Mesothelial cell of epicardium (in vitro differentiated cells): ENCODE measurements around the gene TRIB2. TPM values are rescaled to one million over a fixed set of nuclear protein-coding genes. Genes with fewer than 3 reads are reported as not detected.

ENCODE experiments used
- DNase-seq, 2 experiments: peaks; one replicate each; pipeline ENCODE4 v3.0.0; 2021; ENCODE audit warnings: low spot score in 2 of 2; ENCODE audit not compliant: unreplicated experiment in 2 of 2
- H3K27ac Mint-ChIP-seq: 2 replicates; pipeline ENCODE4 v1.8.0; 2021; ENCODE audit warnings: mixed read lengths
- H3K27me3 Mint-ChIP-seq: 2 replicates; pipeline ENCODE4 v1.8.0; 2021; ENCODE audit warnings: low read depth, mixed read lengths
- H3K36me3 Mint-ChIP-seq: 2 replicates; pipeline ENCODE4 v1.8.0; 2021; ENCODE audit warnings: mixed read lengths
- H3K4me1 Mint-ChIP-seq: 2 replicates; pipeline ENCODE4 v1.8.0; 2021; ENCODE audit warnings: mixed read lengths
- H3K4me3 Mint-ChIP-seq: 2 replicates; pipeline ENCODE4 v1.8.0; 2021; ENCODE audit warnings: mild to moderate bottlenecking, moderate library complexity, mixed read lengths
- H3K9me3 Mint-ChIP-seq: 2 replicates; pipeline ENCODE4 v1.8.0; 2021; ENCODE audit warnings: mixed read lengths
- total RNA-seq: library from RNA; stranded (reverse); gene quantifications from 3 replicates; pipeline ENCODE4 v1.2.1, GENCODE V29; 2021
- TF ChIP-seq, protein P1 (sequence below): fragments of 200-600 bp; sonication (generic); IDR thresholded peaks from one replicate; pipeline ENCODE4 v1.5.0; 2021; ENCODE audit warnings: antibody characterized with exemption; ENCODE audit not compliant: unreplicated experiment

TRIB2 gene
- total RNA-seq, 1 donor from 2014 or later, result 25.4 TPM

DNA sequence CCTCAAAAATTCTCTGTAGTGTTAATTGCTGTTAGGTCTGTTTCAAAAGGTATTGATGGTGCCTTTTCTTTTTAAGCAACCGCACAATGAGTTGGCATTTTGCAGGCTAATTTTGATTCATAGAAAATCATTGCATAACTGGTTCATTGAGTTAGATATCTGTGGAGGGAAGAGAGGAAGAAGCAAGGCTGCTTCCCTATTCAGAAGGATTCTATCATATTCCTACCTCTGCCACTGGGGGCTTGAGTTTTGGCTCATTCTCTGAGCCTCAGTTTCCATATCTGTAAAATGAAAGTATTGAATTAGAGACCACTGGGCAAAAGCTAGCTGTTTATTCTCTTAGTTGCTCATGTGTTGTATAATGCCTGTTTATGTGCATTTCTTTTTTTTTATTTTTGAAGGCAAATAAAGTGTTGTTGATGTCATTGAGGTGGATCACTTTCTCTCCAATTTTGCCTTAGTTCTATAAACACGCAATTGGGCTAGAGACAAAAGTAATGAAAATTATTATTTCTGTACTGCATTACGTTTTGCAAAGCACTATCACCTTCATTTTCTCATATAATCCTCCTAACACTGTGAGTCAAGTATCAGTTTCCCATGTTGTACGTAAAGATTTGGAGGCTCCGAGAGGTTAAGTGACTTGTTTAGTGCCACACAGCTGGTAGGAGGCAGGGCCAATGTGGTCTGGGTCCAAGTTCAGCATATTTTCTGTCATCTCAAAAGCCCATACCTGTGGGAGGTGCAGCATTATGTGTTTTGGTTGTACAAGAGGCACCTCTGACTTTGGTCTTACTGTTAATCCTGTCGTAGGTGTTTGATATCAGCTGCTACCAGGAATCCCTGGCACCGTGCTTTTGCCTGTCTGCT is 5.9 kb downstream of the TRIB2 start:
- H3K4me3 Mint-ChIP-seq, result no peak overlapping the region
- peak overlapping the region; percentile 41 for H3K27ac Mint-ChIP-seq
- no peaks in the 10 kb centered on the region for H3K9me3 Mint-ChIP-seq
- peaks cover 2% of the 10 kb centered on the region for H3K27me3 Mint-ChIP-seq
- TF ChIP-seq, protein P1, sequence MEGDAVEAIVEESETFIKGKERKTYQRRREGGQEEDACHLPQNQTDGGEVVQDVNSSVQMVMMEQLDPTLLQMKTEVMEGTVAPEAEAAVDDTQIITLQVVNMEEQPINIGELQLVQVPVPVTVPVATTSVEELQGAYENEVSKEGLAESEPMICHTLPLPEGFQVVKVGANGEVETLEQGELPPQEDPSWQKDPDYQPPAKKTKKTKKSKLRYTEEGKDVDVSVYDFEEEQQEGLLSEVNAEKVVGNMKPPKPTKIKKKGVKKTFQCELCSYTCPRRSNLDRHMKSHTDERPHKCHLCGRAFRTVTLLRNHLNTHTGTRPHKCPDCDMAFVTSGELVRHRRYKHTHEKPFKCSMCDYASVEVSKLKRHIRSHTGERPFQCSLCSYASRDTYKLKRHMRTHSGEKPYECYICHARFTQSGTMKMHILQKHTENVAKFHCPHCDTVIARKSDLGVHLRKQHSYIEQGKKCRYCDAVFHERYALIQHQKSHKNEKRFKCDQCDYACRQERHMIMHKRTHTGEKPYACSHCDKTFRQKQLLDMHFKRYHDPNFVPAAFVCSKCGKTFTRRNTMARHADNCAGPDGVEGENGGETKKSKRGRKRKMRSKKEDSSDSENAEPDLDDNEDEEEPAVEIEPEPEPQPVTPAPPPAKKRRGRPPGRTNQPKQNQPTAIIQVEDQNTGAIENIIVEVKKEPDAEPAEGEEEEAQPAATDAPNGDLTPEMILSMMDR, result no peak
- H3K4me1 Mint-ChIP-seq, result peaks cover 43% of the 10 kb centered on the region
- DNase-seq, result no peak
- peaks cover 28% of the 10 kb centered on the region for H3K36me3 Mint-ChIP-seq

DNA sequence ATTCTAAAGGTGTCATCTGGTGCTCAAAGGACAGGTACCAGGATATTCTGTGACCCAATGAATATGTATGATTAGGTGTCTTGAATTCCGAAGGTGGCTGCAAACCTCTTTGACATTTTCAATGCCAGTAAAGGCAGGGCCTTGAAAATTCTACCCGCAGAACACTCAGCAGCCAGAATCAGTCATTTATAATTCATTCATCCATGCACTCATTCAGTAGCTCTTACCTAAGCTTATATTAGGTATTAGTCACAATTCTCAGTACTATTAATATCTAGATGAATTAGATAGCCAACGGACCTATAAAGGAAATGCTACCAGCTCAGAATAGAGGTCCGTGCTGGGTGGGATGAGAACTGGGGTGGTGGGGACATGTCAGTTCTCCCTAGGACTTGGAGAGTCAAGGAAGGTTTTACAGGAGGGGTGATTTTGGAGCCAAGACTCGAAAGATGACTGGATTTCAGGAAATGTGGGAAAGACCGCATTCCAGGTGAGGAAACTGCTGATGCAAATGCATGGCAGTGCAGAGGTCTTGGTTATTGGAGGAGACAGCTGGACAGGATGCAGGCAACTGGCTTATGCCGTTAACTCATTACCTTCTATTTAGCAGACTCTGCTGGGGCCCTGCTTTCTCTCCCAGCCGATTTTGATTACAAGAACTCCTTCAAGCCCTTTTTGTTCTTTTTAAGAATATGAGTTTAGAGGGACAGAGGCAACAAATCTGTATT is 7.2 kb downstream of the TRIB2 start:
- Mint-ChIP-seq H3K36me3 (peaks cover 32% of the 10 kb centered on the region), H3K4me1 (peaks cover 37% of the 10 kb centered on the region), H3K9me3 (no peaks in the 10 kb centered on the region), H3K27me3 (no peaks in the 10 kb centered on the region), H3K27ac (no peak overlapping the region), H3K4me3 (no peak overlapping the region)
- no peak for DNase-seq
- TF ChIP-seq, protein P1, result no peak

DNA sequence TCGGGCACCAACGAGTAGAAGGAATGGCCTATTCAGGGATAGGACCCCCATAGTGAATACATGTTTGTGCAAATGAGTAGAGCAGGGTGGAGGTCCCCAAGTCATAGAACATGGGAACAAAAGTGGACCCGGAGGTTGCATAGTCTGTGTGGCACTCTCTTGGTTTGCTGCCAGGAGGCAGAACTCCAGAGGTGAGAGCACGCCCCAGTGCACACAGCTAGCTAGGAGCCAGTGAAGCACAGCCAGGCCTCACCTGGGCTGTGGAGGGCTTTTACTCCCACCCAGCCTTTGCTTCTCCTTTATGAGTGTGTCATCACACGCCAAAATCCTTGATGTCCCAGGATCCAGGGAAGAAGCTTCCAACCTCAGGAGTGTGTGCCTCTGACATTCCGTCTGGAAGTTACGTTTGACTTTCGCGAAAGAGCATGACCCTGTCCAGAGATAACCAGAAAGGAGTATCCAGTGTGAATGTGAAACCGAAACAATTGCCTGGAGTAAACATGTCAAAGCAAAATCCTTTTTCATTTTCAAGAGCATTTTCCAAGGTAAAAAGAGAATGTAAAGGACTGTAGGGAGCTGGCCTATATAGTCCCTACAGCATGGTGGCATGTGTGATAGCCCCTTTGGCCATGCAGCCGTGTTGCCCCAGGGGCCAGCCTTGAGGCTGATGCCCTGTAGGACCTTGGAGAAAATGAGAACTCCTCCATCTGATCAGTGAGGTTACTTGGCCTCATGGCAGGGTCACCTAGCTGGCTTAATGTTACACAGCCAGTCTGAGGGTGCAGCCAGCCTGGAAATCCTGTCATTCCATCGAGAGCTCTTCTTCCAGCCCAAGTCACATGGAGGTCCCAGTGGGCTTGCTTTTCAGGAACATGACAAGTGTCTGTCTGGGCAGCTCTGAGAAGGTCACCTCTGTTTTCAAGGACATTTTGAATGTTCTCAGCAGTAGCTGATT is 8.8 kb downstream of the TRIB2 start:
- no peak overlapping the region for H3K27ac Mint-ChIP-seq
- H3K27me3 Mint-ChIP-seq, result no peaks in the 10 kb centered on the region
- no peak for DNase-seq
- no peak overlapping the region for H3K4me3 Mint-ChIP-seq
- peaks cover 21% of the 10 kb centered on the region for H3K4me1 Mint-ChIP-seq
- no peaks in the 10 kb centered on the region for H3K9me3 Mint-ChIP-seq
- peaks cover 39% of the 10 kb centered on the region for H3K36me3 Mint-ChIP-seq
- TF ChIP-seq, protein P1, result no peak

DNA sequence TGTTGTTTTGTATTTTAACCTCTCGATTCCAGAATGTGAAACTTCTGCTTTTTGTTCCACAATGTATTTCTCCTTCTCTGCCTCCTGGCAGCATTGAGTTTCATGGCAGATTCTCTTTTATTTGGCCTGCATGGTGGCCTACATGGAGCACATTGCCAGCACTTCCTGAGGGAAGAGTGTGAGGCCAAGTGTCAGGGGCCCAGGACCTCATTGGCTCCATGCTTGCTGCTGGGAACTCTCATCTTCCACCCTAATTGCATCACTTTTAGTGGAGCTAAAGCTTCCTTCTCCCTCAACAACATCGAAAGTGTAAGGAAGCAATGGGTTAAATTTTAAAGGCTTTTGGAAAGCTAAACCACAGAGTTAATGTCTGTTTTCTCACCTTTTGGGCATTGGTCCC is 9.5 kb downstream of the TRIB2 start:
- no peak for DNase-seq
- H3K4me3 Mint-ChIP-seq, result no peak overlapping the region
- no peaks in the 10 kb centered on the region for H3K27me3 Mint-ChIP-seq
- TF ChIP-seq, protein P1, result no peak
- H3K9me3 Mint-ChIP-seq, result no peaks in the 10 kb centered on the region
- H3K4me1 Mint-ChIP-seq, result peaks cover 14% of the 10 kb centered on the region
- no peak overlapping the region for H3K27ac Mint-ChIP-seq
- H3K36me3 Mint-ChIP-seq, result peaks cover 43% of the 10 kb centered on the region

DNA sequence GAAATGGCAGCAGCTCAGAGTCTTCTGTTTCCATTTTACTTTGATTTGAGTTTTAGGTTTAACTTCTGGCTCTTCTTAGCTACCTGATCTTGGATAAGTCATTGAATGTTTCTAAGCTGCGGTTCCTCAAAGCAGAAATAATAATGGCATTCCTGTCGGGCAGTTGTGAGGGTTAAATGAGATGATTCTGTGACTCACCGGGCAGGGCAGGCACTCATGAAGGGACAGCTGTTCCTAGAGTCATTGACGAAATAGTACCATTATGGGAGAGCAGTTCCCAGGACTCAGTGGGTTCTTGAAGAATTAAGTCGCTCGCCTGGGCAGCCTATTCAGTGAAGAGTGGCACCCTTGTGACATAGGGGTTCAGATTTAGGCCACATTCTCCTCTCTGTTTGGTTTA is 10.3 kb downstream of the TRIB2 start:
- no peak overlapping the region for H3K27ac Mint-ChIP-seq

More for the DNA sequence above, 10.3 kb downstream of the TRIB2 start:
- no peaks in the 10 kb centered on the region for H3K9me3 Mint-ChIP-seq
- H3K36me3 Mint-ChIP-seq, result peaks cover 48% of the 10 kb centered on the region
- no peak overlapping the region for H3K4me3 Mint-ChIP-seq
- no peaks in the 10 kb centered on the region for H3K27me3 Mint-ChIP-seq
- TF ChIP-seq, protein P1, result no peak
- DNase-seq, result no peak
- H3K4me1 Mint-ChIP-seq, result peaks cover 7% of the 10 kb centered on the region
